Neutrophil (primary cell): ENCODE measurements around the gene MGRN1.

Experiments used
- H3K27ac ChIP-seq: fragments of 200-600 bp; sonication (generic); 2 replicates; pipeline ENCODE4 v1.5.1; 2016; ENCODE audit warnings: mild to moderate bottlenecking, moderate library complexity
- H3K27me3 ChIP-seq: fragments of 200-600 bp; sonication (generic); 2 replicates; pipeline ENCODE4 v1.6.0; 2016; ENCODE audit warnings: mild to moderate bottlenecking
- H3K36me3 ChIP-seq: fragments of 200-600 bp; sonication (generic); 2 replicates; pipeline ENCODE4 v1.5.1; 2017
- H3K4me1 ChIP-seq, 2 experiments: fragments of 200-600 bp in 1 of 2; sonication (generic) in 1 of 2; 1 replicate in 1 of 2; 2 replicates in 1 of 2; pipeline versions ENCODE4 v1.5.1 to v1.6.1; 2013 to 2016; ENCODE audit warnings: low read depth in 1 of 2, low read length in 1 of 2, mild to moderate bottlenecking in 1 of 2, moderate library complexity in 1 of 2; ENCODE audit not compliant: control insufficient read depth in 1 of 2, insufficient read depth in 1 of 2
- H3K4me3 ChIP-seq, 2 experiments: fragments of 200-600 bp in 1 of 2; sonication (generic) in 1 of 2; 1 replicate in 1 of 2; 2 replicates in 1 of 2; pipeline ENCODE4 v1.5.1; 2013 to 2016; ENCODE audit warnings: low read depth in 1 of 2, low read length in 1 of 2, mild to moderate bottlenecking in 1 of 2, moderate library complexity in 1 of 2
- H3K9me3 ChIP-seq: fragments of 200-600 bp; sonication (generic); 2 replicates; pipeline ENCODE4 v1.5.1; 2016
- CTCF ChIP-seq: fragments of 200-600 bp; sonication (generic); IDR thresholded peaks from 2 replicates; pipeline ENCODE4 v1.5.1; 2016; ENCODE audit warnings: antibody characterized with exemption

The MGRN1 gene

GRCh38 chr16:4700380-4700996, 75.9 kb downstream of the MGRN1 start:
- H3K4me3 ChIP-seq: no peak overlapping the region
- peaks cover 53% of the 10 kb centered on the region for H3K36me3 ChIP-seq
- H3K9me3 ChIP-seq: no peaks in the 10 kb centered on the region
- no peaks in the 10 kb centered on the region for H3K27me3 ChIP-seq
- TF ChIP-seq CTCF: no peak
- peaks cover 0 to 4% of the 10 kb centered on the region in 2 experiments for H3K4me1 ChIP-seq
- no peak overlapping the region for H3K27ac ChIP-seq

- TF ChIP-seq CTCF: no peak
- no peaks in the 10 kb centered on the region for H3K27me3 ChIP-seq
- no peak overlapping the region for H3K27ac ChIP-seq
- no peaks in the 10 kb centered on the region for H3K9me3 ChIP-seq
- no peak overlapping the region for H3K4me3 ChIP-seq
- H3K36me3 ChIP-seq: peaks cover 46% of the 10 kb centered on the region
- peaks cover 0 to 4% of the 10 kb centered on the region in 2 experiments for H3K4me1 ChIP-seq
Measured at GRCh38 chr16:4700997-4701743, 76.5 kb downstream of the MGRN1 start.

GRCh38 chr16:4701791-4702465, 77.3 kb downstream of the MGRN1 start:
- peaks cover 0 to 4% of the 10 kb centered on the region in 2 experiments for H3K4me1 ChIP-seq
- H3K36me3 ChIP-seq: peaks cover 39% of the 10 kb centered on the region
- no peaks in the 10 kb centered on the region for H3K9me3 ChIP-seq
- H3K4me3 ChIP-seq: no peak overlapping the region
- no peak overlapping the region for H3K27ac ChIP-seq
- no peaks in the 10 kb centered on the region for H3K27me3 ChIP-seq
- TF ChIP-seq CTCF: no peak

GRCh38 chr16:4702466-4702808, 77.8 kb downstream of the MGRN1 start:
- Histone ChIP-seq H3K36me3 (peaks cover 34% of the 10 kb centered on the region), H3K27me3 (no peaks in the 10 kb centered on the region), H3K4me3 (no peak overlapping the region), H3K4me1 (peaks cover 0 to 4% of the 10 kb centered on the region in 2 experiments), H3K9me3 (no peaks in the 10 kb centered on the region), H3K27ac (no peak overlapping the region)
- TF ChIP-seq CTCF: no peak

- Histone ChIP-seq H3K27me3 (no peaks in the 10 kb centered on the region), H3K36me3 (peaks cover 21% of the 10 kb centered on the region), H3K27ac (no peak overlapping the region), H3K9me3 (no peaks in the 10 kb centered on the region), H3K4me1 (no peaks in the 10 kb centered on the region), H3K4me3 (no peak overlapping the region)
- no peak for TF ChIP-seq CTCF
Measured at GRCh38 chr16:4703906-4704305, 79.3 kb downstream of the MGRN1 start.
